Stimulated activated CD4-positive, alpha-beta T cell treated with anti-CD3 and anti-CD28 coated beads, Interleukin-1b, Interleukin-23, amount 100 ng/mL, for 1 hour (primary cell): ENCODE results near the gene TMPRSS3.
"Not testable (repeated sequence)": the region's sequence is repeated elsewhere in the genome, so short reads cannot be mapped to it uniquely, and the experiment has no call there.

Experiments used
- DNase-seq, 2 donors: peaks; one replicate each; pipeline ENCODE4 v3.0.0-alpha.2; 2020; ENCODE audit warnings: low read depth in 2 of 2

The TMPRSS3 gene

DNA sequence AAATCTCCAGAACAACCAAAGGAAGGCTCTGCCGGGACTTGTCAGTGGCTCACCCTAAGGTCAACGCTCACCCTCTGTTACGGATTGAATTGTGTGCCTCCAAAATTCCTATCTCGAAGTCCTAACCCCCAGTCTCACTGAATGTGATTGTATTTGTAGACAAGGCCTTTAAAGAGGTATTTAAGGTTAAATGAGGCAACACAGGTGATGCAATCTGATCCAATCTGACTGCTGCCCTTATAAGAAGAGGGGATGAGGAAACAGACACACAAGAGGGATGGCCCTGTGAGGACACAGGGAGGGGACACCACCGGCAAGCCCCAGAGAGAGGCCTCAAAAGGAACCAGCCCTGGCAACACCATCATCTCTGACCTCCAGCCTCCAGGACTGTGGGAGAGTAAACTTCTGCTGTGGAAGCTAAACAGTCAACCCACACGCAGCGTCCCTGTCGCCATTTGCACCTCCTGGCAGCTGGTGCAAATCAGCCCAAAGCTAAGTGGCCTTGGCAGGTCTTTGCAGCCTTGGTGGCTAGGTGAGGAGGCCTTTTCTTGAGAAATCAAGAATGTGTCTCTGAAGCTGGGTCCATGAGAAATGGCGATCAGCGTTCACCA lies 32.1 kb upstream of the TMPRSS3 start:
- no peak for DNase-seq

DNA sequence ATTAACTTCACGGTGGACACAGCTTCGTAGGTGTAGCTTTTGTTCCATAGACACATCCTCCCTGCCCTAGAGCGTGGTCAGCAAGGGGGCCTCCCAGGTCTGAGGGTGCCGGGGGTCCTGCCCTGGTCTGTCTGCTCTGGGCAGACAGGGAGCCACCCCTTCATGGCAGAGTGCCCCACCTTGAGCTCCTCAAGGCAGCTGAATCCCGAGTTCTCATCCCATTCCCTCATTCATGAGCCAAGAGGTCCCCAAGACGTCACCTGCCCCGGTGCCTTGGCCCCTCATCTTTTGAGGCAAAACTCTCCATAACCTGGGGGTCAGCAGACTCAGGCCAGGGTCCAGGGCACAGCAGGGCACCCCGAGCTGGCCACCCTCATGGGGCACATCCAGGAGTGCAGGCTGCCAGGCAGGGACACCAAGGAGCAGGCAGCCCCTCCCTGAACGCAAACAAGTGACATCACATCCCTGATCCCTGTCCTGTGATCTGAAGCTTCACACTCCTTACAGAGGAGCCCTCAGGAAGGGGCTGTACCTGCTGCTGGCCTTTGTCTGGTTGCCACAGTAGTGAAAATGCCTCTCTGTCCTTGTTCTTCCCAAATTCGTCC lies 31.1 kb upstream of the TMPRSS3 start:
- DNase-seq, result no peak

DNA sequence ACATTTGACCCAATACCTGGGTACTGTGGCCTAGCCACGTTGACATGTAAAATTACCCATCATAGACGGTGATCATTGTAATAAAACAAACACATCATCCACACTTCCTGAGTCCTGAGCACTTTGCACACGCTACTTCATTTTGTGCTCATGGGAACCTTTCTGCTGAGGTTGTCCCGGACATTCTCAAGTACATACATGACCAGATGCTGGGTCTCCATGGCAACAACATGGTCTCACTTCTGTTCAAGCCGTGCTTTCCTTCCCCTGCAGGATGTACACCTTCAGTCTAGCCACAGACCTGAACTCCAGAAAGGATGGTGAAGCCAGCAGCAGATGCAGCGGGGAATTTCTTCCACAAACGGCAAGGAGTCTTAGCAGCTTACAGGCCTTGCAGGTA lies 30.6 kb upstream of the TMPRSS3 start:
- no peak for DNase-seq

DNA sequence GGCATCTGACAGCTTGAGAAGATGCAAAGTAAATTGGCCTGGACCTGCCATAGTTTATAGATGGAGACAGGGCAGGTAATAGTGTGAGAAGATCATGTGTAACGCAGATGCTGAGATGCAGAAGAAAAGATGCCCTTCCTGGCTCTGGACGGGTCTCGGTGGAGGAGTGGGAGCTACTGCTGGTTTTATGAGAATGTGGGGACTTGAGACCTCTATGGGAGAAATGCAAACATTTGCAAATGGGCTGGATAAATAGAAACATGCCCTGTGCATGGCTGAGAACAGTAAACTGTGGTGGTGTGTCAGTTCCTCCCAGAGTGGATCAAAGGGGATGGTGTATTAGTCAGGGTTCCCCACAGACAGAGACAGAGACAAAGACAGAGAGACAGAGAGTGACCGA lies 29.7 kb upstream of the TMPRSS3 start:
- no peak for DNase-seq

DNA sequence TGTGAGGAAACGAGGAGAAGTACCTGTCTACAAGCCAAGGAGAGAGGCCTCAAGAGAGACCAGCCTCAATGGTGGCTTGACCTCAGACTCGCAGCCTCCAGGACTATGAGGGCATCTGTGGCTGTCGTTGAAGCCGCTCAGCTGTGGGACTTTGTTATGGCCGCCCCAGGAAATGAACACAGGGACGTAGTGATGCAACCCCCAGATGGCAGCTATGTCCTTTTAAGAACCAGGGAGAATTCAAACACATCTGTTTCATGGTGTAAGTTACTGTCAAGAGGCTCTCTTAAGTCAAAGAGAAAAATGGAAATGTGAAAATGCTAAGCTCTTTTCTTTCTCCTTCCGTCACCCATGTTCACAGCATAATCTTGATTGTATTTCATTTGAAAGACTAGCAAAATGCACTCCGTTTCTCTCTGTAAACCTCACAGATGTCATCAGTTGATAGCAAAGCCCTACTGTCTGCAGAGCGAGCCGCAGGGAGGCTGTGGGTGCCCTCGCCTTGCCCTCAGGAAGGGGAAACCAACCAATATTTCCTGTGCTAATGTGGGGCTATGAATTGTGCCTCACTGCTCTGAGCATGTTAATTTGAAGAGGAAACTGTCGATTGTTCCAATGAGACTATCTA lies 29.2 kb upstream of the TMPRSS3 start:
- DNase-seq, result peak in 1 of 2 donors; percentile 59

DNA sequence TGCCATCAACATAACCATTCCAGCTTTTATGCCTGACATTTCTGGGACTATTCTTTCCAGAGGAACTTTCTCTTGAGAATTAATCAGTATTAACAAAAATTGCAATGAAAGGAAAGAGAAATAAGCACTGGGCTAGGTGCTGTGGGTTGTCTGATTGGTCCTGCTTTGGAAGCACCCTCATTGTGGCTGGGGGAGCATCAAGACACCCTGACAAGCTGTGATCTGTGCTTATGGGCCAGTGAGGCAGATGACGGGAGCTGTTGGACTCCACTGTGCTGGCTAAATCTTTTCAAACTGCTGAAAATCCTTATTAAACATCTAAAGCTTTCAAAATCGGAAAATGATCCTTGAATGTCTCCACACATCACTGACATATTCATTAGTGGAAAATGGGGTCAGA lies 27.8 kb upstream of the TMPRSS3 start:
- no peak for DNase-seq

DNA sequence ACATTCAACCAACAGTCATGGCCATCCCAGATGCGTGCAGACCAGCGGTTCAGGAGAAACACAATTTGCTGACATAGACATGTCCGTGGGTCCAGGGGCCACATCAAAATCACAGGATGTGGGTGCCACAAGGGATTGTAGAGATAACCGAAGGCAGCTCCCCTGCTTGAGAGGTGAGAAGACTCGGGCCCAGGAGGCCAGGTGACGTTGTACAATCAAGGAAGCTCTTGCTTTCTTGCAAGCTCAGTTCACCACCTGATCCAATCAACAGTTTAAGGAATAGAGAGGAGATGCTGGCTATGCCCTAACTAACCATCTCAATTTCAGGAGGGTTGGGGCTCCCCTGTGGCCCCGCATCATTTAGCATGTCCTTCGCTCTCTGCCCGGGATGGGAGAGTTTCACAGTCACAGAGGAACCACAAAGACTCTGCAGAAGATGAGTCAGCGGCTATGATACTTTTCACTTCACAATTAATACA lies 27.4 kb upstream of the TMPRSS3 start:
- DNase-seq, result no peak

DNA sequence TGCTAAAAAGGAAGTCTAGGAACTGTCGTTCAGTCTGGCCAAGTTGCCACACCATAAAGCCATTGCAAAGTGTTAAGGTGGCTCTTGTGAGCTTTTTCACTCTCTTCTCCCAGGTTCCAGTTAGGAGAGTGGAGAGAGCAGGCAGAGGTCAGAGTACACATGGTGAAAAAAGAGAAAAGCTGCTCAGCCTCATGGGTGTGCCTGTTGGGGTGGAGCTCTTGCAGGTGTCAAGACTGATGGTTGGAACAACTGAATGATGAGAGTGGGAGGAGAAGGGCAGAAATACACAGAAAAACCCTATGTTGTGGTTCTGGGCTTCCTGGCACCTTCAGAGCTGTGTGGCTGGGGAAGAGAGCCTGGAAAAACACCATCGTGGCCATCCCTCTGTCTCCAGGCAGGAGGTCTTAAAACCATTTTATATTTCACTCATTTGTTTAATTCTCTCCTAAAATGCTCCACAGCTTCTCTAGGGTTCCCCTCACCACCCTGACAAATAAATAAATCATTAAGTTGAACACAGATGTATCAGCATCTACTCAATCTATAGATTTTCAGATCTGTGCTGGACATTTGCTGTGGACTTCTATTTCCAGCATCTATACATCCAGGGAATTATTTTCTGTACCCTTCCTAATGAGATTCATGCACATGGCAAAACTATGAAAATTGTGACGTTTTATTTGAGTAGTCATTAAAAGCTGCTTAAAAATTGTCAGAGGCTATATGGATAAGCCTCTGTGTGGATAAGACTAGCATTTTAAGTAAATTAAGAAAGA lies 25.4 kb upstream of the TMPRSS3 start:
- no peak for DNase-seq

DNA sequence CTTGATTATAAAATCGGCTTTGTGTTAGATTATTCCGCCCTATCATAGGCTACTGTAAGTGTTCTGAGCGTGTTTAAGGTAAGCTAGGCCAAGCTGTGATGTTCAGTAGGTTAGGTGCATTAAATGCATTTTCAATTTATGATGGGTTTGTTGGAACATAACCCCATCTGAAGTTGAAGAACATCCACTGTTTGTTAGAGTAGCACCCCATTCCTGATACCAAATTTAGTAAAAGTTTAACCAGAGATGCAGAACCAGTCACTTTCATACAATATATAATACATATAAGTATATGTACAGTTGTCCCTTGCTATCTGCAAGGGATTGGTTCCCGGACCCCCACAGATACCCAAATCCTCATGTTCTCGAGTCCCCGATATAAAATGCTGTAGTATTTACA lies 24.0 kb upstream of the TMPRSS3 start:
- DNase-seq, result no peak

DNA sequence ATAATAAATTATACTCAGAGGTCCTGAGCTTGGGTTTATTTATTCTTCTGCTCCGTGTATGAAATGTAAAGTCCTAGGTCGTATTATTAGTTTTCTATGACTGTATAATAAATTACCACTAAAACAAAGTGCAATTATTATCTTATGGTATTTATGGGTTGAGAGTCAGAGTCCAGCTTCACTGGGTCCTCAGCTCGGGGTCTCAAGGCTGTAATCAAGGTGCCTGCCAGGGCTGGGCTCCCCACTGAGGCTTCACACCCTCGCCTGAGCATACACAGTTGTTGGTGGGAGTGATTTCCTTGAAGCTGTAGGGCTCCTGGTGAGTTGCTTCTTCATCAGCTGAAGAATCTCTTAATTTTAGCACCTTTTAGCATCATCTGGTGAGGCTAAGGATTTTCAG lies 23.0 kb upstream of the TMPRSS3 start:
- no peak for DNase-seq

DNA sequence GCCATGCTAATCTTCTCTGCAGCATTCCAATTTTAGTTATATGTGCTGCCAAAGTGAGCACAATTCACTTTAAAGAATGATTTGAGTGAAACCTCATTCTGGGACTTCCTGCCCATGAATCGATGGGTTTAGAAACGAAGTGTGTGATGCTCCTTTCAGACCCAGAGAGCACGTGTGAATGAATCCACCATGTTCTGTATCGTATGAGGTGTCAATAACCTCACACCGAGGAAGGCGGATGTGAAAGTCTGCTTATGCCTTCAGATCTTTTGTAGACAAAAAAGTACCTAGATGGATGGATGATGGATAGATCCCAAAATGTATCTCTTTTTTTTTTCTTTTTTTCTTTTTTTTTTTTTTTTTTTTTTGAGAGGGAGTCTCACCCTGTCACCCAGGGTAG lies 21.7 kb upstream of the TMPRSS3 start:
- no peak for DNase-seq

DNA sequence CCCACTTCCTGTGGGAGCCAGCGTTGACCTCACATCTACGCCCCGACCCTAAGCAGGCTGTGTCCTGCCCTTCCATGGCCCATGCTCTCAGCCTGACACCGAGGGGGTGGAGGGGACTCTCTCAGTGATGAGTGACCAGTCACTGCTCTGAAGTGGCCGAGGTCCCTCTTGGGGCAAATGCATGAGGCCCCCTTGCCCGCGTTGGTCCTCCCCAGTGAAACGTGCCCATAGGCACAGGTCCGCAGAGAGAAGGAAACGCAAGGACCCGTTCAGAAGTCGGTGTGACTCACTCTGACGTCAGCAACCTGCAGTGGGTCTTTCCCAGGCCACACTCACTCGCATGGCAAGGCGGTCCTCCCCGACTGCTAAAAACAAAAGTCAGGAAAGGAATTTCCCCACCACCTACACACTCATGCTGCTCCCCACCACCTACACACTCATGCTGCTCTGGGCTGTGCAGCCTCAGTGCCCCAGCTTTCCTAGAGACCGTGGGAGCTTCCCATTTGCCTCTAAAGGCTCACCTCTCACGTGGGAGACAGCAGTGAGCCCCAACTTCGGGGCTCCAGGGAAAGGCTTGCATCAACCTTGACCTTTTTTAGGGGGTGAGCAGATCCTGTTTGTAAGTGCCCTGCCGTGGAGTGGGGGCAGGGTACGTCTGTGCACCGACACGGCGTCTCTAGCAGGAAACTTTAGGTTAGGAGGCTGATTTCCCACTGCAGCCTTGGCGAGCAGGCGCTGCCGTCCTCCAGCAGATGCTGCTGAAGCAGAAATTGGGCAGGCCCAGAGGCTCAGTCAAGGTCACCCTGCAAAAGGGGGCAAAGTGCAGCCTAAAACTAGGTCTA lies 19.3 kb upstream of the TMPRSS3 start:
- peak; percentile 72 to 82 for DNase-seq

DNA sequence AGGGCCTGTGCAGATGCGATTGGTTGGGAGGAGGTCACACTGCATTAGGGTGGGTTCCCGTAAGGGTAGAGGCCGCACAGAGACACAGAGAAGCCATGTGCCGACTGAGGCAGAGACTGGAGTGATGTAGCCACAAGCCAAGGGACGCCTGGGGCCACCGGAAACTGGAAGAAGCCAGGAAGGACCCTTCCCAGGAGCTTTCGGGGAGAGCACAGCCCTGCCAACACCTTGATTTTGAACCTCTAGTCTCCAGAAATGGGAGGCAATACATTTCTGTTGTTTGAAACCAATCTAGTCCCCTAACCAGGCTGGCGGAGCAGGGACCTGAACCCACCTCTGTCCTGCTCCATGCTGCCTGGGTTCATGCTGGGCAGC lies 18.7 kb upstream of the TMPRSS3 start:
- no peak for DNase-seq

DNA sequence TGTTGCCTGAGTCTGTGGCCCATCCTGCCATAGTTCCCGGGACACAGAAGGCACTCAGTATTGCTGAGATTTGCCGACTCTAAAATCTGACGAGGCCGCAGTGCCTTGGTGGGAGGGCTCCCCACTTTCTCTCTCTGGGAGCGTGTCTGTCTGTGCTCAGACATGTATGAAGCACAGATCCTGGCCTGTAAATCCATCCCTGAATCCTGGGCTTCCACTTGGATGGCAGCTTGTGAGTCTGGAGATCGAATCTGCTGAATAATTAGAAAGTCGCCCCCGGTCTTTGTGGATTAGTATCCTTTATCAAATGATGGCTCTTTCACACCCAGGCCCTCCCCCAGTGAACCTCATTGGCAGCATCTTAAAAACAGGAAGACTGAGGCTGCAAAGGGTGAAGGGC lies 18.2 kb upstream of the TMPRSS3 start:
- no peak for DNase-seq

DNA sequence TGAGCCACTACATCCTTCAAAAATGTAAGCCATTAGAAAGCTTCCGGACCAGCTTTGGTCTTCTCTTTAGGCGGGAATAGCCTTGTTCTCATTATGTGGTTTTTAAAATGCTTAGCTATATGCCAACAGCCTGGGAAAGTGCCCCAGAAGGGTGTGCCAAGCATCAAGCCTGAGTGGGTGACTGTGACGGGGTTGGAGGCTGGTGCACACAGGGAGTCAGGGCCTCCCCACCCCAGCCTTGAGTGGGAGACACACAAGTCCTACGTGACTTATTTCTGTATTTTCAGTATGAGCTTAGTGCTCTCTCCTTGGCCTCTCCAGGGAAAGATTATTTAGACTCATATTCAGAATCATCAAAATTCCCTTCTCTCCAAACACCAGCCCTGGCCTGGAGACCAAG lies 17.6 kb upstream of the TMPRSS3 start:
- DNase-seq, result no peak

DNA sequence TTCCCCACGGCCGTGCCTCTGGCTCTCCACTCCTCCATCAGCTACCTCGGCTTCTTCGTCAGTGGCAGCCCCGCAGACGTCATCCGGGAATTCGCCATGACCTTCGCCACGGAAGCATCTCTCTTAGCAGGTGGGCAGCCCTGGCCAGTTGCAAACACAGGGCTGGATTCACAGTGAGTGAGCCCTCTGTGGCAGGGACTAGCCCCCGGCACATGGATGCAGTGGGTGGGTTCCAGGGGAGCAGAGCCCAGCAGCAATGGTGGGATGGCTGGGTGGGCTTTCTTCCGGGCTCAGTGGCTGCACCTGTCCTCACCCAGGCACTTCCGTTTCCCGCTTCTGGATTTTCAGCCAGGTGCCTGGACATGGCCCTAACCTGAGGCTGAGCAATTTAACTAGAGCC lies 17.2 kb upstream of the TMPRSS3 start:
- DNase-seq, result no peak

DNA sequence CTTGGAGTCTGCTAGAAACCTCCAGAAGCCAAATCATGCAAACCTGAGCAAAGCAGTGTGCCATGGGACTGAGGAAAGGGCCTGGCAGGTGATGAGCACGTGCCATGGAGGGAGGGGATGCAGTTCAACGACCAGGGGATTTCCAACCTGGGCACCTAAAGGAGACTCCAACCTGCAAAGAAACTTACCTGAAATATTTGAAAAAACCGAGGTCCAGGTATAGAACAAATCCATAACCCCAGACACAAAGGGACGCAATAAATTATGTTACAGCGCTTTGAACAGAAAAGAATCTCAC lies 16.7 kb upstream of the TMPRSS3 start:
- DNase-seq, result no peak

DNA sequence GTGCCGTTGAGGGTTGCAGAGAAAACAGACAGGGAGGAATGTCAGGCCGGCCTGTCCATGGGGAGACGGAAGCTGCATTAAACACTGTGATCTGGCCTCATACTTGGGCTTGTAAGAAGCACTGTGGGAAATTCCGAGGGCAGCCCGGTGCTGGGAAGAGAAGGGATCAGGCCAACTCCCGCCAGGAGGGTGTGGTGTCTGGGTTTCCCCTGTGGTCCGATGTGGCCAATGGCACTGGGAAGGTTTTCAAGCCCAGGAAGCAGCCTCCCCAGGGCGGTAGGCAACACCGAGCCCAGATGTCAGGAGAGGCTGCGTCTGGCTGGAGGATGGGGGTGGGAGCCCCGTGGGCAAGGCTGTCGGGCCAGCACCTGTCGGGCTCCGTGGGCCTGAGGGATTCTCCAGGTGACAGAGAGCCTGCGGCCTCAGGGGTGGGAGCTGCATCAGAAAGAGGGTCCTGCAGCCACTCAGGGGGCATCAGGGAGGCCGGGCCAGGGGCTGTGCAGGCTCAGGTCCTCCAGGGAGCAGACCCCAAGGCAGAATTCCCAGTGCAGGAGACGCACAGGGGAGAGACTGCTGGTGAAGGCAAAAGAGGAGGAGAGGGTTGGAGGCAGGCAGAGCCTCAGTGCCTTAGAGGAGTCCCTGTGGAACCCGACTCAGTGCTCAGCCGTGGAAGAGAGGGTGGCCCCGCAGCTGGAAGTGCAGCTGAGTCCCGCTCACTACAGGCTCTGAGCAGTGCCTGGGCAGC lies 16.2 kb upstream of the TMPRSS3 start:
- DNase-seq, result no peak

DNA sequence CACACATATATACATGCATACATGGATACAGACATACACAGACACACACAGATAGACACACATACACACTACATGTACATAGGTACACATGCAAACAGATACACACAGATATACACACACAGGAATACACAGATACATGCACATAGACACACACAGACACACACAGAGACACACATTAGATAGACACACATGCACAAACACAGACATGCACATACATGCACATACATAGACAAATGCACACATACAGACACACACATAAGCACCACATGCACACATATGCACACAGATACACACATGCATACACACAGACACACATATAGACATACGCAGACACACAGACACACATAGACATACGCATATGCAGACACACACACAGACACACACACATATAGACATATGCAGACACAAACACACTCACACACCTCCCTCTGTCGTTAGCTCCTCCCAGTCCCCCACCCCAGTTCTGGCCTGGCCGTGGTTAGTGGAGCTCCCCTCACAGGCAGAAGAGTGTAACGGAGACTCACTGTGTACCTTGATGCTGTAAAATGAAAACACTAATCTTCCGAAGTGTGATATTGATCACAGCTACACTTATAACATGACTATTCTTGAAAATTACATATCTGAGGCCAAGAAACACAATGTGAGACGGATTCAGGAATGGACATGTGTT lies 15.5 kb upstream of the TMPRSS3 start:
- no peak for DNase-seq

DNA sequence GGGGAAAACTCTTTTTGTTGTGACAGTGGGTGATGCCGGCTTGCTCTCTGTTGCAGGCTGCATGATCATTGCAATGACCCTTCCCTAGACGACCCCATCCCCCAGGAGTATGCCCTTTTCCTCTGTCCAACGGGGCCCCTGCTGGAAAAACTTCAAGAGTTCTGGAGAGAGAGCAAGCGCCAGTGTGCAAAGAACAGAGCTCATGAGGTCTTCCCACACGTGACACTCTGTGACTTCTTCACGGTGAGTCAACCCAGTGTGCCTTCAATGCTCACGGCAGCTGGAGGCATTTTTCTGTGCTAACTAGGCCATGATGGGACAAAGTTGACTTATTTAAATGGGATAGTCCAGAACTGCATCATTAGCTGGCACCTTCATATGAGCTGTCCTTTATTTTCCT lies 13.5 kb upstream of the TMPRSS3 start:
- DNase-seq, result no peak

DNA sequence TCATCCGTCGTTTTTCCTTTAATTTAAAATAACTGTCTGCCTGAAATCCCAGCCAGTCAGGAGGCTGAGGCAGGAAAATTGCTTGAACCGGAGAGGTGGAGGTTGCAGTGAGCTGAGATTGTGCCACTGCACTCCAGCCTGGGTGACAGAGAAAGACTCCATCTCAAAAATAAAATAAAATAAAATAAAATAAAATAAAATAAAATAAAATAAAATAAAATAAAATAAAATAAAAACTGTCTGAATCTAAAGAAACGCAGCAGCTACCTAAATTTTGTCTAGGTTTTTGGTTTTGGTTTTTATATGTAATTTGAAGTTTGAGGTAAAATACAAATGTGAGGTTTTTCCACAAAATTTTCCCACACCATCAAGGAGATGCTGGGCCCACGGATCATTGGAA lies 12.9 kb upstream of the TMPRSS3 start:
- DNase-seq, result not testable (repeated sequence)
